ENCODE results near the gene NOL8.

The NOL8 gene

DNA sequence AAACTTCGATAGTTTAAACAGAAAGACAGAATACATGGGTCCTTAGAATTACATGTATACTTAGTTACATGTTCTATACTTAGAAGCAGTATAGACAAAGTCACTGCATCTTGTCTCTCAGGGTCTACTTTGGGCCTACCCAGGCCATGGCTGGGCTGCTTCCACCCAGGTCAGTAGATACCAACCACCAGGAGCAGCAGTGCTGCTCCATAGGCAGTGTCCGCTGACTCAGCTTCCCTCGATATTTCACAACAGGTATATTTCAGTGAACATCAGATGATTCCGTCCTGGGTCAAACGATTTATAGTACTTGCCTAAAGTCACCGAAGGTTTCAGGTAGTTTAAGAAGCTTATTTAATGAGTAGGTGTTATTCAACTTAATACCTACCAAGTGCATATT lies 49.6 kb downstream of the NOL8 start:
- DNase-seq (ENCODE audit: insufficient read length, low spot score): no peak
- no peak for FAIRE-seq

GRCh38 chr9:92270511-92270910 lies 54.6 kb downstream of the NOL8 start:
- no peak for DNase-seq (ENCODE audit: insufficient read length, low spot score)
- FAIRE-seq: no peak

GRCh38 chr9:92266486-92266885 lies 58.7 kb downstream of the NOL8 start:
- no peak for DNase-seq (ENCODE audit: insufficient read length, low spot score)
- no peak for FAIRE-seq

DNA sequence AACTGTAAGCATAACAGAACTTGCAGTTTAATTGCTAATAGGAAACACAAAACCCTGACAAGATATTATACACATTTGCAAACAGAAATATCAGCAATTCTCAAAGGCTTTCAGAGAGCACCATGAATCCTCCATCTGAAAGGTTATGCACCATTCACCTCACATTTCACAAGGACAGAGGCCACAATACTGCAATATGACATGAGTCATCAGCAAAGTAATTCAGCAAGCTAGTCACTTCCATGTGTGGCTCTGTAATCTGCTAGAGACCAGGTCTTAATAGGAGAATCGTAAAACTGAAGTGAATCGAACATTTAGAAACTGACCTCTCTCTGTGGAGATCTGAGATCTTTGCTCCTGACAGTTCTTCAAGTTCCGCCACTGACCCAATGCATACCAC lies 60.0 kb downstream of the NOL8 start:
- DNase-seq (ENCODE audit: insufficient read length, low spot score) (no peak), FAIRE-seq (no peak)

GRCh38 chr9:92263131-92263530 lies 62.0 kb downstream of the NOL8 start:
- no peak for FAIRE-seq
- DNase-seq (ENCODE audit: insufficient read length, low spot score): no peak

GRCh38 chr9:92257327-92257726 lies 67.8 kb downstream of the NOL8 start:
- FAIRE-seq (no peak), DNase-seq (ENCODE audit: insufficient read length, low spot score) (no peak)

- FAIRE-seq (no peak), DNase-seq (ENCODE audit: insufficient read length, low spot score) (no peak)
These were observed 70.5 kb downstream of the NOL8 start for GRCh38 chr9:92254381-92255337.

DNA sequence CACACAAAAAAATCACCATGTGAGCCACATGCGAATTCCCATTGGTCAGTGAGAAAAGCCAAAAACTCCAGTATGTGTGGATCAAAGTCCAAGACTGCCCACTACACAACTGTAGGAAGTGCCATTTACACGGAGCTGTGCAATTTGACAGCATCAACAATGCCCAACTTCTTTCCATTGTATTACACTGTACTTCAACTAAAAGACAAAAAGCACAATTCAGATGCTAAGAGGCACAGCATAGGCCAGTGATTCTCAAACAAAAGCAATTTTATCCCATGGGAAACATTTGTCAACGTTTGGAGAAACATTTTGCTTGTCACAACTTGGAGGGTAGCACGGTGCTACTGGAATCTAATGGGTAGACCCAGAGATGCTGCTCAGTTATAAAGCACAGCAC lies 71.5 kb downstream of the NOL8 start:
- FAIRE-seq (no peak), DNase-seq (ENCODE audit: insufficient read length, low spot score) (no peak)

GRCh38 chr9:92247981-92248380 lies 77.2 kb downstream of the NOL8 start:
- FAIRE-seq (no peak), DNase-seq (ENCODE audit: insufficient read length, low spot score) (no peak)
